ENCODE measurements around the gene GOT1. TPM values are rescaled to one million over a fixed set of nuclear protein-coding genes. Genes with fewer than 3 reads are reported as not detected.
A peak's percentile ranks its signal among the peaks of the same experiment; 100 is the strongest.

Gene GOT1
- 10 to 100 TPM; 30.6 to 73.0 TPM for total RNA-seq

DNA sequence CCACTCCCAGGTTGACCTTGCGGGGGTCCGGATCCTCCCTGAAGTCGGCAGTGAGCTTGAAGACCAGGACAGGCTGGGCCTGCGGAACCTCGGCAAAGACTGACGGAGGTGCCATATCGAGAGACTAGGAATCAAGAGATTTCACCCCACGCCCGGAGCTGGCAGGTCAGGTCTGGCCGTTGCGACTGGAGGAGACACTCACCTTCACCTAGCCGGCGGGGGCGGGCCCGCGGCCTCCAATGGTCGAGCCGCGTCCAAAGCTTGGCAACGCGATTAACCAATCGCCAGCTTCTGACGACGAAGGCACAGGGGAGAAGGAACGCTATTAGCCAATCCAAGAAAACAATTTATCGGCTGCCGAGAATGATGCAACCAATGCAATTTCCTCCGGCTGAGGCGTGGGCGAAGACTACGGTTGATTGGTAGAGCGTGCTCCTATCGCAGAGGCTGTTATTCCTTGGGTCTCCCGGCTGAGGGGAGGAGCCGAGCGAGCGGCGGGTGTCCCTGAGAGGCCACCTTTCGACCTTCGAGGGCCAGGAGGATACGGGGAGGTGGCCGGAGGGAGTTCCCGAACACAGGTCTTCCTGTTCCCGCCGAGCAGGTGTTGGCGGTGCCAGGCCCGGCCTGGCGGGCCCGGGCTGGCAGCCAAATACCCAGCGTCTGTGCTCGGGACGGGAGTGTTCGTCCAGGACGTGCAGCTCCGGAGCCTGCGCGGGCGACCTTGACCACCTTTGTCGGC lies at the start of gene GOT1:
GOT1 (minus strand) TSS at position 174 of the 739 bp plus-strand sequence; CDS start at position 115, 59 bp downstream.
- H3K36me3 Mint-ChIP-seq = peaks cover 12 to 21% of the 10 kb centered on the region in 2 donors
- no peaks in the 10 kb centered on the region for H3K9me3 Mint-ChIP-seq
- DNase-seq (ENCODE audit: low spot score in 2 of 2) (peak; percentile 92 to 97), ATAC-seq (peak; percentile 94 to 95)
- H3K27ac Mint-ChIP-seq = peak within 1 kb of the TSS; percentile 97 to 99

DNA sequence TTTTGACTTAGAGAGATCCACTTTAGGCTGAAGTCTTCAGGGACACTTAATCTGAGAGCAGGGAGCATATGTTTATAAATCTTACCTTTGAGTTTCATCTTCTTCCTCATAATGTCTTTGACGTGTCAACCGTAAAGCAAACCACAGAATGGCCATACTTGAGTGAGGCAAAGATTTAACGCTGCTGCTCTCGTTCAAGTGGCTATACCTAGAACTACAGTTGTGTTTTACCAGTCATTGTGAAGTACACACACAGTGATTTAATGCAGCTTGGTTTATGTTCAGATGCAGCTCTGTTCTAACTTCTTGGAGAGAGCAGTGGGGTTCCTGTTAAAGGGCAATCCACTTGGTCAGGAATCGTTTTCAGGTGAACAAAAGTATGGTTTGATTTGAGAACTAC lies 39.9 kb upstream of the GOT1 start:
- Mint-ChIP-seq H3K36me3 (no peaks in the 10 kb centered on the region), H3K27ac (no peak overlapping the region), H3K9me3 (no peaks in the 10 kb centered on the region)
- DNase-seq (ENCODE audit: low spot score in 2 of 2) = no peak
- no peak for ATAC-seq

DNA sequence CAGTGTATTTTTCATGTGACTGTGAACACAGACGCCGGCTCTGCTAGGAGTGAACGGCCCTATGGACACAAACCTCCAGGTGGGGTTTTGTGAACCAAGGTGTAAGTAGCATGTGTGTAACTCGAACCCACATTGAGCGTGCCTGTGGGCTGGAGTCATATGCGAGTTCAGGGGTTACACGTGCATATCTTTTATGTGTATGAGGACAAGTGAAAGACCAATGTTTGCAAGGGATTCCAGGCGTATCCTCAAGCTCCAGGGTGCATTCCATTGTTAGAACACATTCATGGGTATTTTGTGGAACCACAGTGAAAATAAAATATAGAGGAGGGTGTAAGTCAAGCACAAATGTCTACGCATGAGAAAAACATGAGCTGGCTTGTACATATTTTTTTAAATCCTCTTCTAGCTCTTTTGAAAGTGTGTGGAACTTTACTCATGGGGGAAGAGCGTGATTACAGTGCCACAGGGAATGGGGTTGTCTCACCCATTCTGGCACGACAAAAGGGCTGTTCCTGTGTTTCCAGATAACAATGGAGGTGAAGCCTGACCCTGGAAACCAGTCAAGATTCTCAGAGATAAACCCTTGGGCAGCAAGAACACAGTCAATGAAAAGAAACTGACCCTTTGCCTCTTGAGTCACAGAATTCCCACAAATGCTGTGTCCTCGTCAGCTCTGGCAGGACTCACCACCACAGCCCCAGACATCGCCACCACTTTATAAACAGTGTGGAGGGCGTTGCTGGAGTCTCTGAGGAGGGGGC lies 37.0 kb upstream of the GOT1 start:
- Mint-ChIP-seq H3K36me3 (no peaks in the 10 kb centered on the region), H3K27ac (no peak overlapping the region), H3K9me3 (no peaks in the 10 kb centered on the region)
- ATAC-seq (no peak), DNase-seq (ENCODE audit: low spot score in 2 of 2) (no peak)

DNA sequence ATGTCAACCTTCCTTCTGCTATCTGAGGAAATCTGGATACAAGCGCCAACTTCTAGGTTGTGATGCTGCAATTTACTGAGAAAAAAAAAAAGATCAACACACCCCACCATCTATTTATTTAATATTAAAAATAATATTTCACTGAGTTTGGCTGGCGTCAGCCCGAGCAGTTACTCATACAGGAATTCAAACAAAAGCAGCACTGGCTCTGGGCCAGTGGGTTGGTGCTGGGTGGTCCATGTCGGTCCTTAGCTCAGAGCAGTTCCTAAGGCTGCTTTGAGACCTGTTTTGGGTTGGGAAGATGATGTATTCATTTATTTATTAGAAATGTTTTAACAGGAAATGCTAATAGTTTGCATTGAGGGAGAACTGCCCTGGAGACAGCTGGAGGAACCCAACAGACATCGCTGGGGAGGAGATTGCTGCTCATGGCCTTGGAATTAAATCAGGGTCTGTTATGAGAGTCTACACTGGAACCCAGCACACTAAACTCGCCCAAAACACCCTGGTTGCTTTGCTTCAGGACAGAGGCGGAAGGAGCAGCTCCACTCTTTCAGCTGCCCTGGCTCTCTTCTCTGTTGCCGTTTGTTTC lies 36.3 kb upstream of the GOT1 start:
- Mint-ChIP-seq H3K9me3 (no peaks in the 10 kb centered on the region), H3K27ac (no peak overlapping the region), H3K36me3 (no peaks in the 10 kb centered on the region)
- ATAC-seq = no peak
- no peak for DNase-seq (ENCODE audit: low spot score in 2 of 2)

DNA sequence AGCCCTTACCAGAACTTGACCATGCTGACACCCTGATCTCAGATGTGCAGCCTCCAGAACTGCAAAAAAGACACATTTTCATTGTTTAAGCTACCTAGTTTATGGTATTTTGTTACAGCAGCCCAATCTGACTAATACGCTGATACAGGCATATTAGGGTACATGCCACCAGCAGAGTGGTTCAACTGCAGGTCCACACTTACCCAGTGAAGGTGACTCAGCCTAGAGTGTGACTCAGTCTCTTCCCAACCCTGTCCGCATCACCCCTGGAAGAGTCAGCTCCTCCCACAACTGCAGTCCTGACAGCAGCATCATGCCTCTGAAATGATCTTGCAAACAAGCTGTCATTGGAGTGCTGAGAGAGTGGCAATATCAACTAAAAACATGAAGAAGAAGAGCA lies 30.8 kb upstream of the GOT1 start:
- ATAC-seq = no peak
- DNase-seq (ENCODE audit: low spot score in 2 of 2) = no peak
- Mint-ChIP-seq H3K27ac (no peak overlapping the region), H3K9me3 (no peaks in the 10 kb centered on the region), H3K36me3 (no peaks in the 10 kb centered on the region)

DNA sequence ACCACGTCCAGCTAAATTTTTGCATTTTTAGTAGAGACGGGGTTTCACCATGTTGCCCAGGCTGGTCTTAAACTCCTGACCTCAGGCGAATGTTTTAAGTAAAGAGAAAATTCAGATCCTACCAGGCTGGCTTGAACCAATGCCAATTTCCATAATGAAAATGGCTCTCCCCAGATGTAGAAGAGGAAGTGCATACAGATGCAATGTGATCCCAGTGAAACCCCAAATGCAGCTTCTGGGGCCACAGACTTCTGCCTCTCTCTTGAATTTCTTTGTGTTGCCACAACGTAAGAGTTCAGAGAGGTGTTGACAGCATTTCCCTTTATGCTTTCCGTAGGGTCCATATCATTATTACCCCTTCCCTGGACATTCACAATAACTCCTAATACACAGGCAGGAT lies 29.6 kb upstream of the GOT1 start:
- no peaks in the 10 kb centered on the region for H3K36me3 Mint-ChIP-seq
- no peak overlapping the region for H3K27ac Mint-ChIP-seq
- no peaks in the 10 kb centered on the region for H3K9me3 Mint-ChIP-seq
- no peak for DNase-seq (ENCODE audit: low spot score in 2 of 2)
- ATAC-seq = no peak

DNA sequence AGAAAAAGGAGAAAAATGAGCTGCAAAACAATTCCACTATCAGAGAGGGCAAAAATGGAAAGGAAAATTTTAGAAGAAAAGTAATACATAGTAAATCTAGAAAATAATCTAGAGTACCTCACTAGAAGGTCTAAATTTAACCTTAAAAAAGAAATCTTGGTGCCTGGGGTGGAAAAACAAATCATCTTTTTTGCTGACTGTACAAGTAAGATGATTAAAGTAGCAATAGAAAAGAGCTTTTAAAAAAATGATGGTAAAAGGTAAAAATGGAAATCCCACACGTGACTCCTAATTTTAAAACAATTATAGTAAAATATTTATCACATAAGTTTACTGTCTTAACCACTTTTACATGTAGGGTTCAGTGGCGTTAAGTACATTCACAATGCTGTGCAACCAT lies 28.8 kb upstream of the GOT1 start:
- H3K9me3 Mint-ChIP-seq = no peaks in the 10 kb centered on the region
- DNase-seq (ENCODE audit: low spot score in 2 of 2) (no peak), ATAC-seq (no peak)
- H3K36me3 Mint-ChIP-seq = no peaks in the 10 kb centered on the region
- H3K27ac Mint-ChIP-seq = no peak overlapping the region

DNA sequence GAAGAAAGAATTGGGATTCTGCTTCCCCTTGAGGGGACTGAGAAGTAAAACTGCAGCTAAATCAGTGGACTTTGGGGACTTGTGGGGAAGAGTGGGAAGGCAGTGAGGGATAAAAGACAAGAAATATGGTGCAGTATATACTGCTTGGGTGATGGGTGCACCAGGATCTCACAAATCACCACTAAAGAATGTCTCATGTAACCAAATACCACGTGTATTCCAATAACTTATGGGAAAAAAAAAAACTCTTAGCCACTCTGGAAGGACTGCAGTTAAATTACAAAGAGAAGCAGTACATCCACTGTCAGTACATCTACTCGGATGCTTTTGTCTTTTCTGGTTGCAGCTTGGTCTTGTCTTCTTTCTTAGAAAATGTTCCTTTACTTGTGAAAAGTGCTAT lies 27.4 kb upstream of the GOT1 start:
- no peak for DNase-seq (ENCODE audit: low spot score in 2 of 2)
- H3K9me3 Mint-ChIP-seq = no peaks in the 10 kb centered on the region
- no peak for ATAC-seq
- no peaks in the 10 kb centered on the region for H3K36me3 Mint-ChIP-seq
- no peak overlapping the region for H3K27ac Mint-ChIP-seq

DNA sequence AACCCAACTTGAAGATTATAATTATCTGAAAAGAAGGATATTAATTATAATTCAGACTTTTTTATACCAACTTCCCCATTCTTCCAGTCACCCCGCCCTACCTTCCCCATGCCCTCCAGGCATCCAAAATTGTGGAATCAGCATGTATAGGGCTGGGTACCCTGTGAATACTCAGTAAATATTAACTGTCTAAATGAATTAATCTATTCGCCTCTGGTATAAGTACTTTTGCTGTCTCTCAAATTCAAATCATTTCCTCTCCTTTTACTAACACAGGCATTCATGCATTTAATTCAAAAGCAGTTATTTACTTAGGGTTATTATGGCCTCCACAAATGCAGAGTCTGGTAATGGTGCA lies 26.5 kb upstream of the GOT1 start:
- H3K9me3 Mint-ChIP-seq = no peaks in the 10 kb centered on the region
- no peak for ATAC-seq
- no peak overlapping the region for H3K27ac Mint-ChIP-seq
- no peaks in the 10 kb centered on the region for H3K36me3 Mint-ChIP-seq
- no peak for DNase-seq (ENCODE audit: low spot score in 2 of 2)

DNA sequence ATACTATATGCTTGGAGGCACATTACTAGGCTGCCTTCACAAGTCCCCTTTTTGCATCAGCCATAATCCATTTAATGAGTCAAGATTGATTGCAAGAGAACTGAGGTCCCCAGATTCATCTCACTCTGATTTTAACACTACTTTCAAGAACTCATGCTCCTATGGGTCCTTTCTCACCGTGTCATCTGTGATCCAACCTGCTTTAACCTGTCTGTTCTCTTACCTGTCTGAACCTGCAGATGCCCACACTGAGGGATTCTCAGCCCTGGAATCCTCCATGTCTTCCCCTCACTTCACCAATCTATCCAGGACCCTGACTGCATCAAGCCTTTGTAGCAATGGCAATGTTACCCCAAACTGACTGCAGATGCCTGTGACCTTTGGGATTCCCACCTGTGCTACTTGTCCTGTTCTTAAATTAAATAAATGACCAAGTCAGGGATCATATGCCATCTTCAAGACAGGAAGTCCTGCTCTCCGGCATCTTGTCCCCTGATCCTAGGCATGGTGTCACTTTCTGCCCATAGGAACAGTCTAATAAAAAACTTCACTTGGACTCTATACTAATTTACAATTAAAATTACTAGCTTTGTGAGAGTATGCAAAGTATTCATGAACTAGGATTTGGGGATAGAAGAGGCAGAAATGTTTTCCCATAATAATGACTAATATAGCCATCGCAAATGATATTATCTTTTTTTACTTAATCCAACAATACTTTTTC lies 25.9 kb upstream of the GOT1 start:
- no peak for DNase-seq (ENCODE audit: low spot score in 2 of 2)
- Mint-ChIP-seq H3K27ac (no peak overlapping the region), H3K9me3 (no peaks in the 10 kb centered on the region), H3K36me3 (no peaks in the 10 kb centered on the region)
- no peak for ATAC-seq

DNA sequence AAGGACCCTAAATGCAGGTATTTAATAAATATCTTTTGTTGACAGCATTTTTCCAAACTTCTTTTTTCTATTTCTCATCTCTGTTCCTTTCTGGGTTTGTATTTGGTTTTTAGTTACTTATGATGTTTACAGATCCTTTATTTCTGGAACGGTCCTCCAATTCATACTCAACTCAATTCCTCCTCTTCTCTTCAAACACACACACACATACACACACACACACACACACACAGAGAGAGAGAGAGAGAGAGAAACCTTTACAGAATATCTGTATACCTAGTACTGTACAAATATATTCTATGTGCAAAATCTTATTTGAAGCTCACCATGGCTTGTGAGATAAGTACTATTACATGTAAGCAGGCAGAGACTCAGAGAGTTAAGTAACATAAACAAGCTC lies 21.6 kb upstream of the GOT1 start:
- DNase-seq (ENCODE audit: low spot score in 2 of 2) = no peak
- Mint-ChIP-seq H3K9me3 (no peaks in the 10 kb centered on the region), H3K36me3 (no peaks in the 10 kb centered on the region), H3K27ac (no peak overlapping the region)
- ATAC-seq = no peak

DNA sequence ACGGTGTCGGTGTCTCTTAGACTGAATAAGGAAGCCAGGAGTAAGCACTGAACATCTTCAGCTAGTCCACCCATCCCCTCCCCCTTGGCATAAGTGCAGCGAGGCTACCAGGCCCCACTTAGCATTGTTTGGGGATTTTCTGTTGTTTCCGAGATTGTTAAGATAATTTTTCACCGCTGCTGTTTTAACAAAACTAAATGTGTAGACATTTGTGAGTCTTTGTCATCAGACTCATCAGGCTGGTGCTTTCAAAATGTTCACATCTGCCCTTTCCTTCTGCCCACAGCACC lies 21.0 kb upstream of the GOT1 start:
- no peak overlapping the region for H3K27ac Mint-ChIP-seq
- no peak for DNase-seq (ENCODE audit: low spot score in 2 of 2)

DNA sequence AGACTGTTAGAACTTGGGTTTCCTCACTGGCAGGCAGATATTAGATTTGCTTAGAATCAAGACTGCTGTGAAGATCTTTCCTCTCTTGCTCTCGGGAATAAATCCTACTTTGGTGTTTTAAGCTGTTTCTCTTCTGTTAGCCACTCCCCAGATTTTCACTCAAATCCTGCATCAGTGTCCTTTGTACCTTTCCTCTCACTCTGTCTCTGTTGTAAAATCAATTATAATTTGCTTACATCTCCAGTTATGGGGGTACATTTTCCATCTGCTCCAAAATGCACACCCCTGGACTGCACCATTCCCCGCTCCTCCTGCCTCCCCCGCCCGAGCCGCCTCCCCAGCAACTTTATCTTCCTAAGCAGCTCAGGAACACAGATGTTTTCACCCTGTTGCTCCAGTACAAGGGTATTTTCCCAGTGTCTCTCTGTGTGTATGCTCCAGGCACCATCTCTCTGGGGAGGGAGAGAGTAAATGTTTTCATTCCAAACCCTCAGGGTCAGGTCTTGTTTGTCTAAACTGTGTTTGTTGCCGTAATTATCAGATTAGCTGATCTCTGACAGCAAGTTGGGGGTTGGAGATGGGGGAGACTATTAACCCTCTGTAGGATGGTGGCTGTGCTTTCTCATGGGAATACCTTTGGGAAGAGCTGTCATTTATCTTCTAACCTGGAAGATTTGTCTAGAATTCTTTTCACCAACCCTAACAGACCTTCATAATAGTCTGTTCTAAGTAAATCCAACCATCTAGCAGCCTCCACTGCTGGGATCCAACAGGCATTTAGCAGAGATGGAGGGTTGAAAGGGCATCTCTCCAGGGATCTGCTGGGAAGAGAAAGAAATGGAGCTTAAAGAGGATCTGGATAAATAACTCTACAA lies 20.4 kb upstream of the GOT1 start:
- no peak for ATAC-seq
- no peaks in the 10 kb centered on the region for H3K9me3 Mint-ChIP-seq
- H3K36me3 Mint-ChIP-seq = no peaks in the 10 kb centered on the region
- no peak overlapping the region for H3K27ac Mint-ChIP-seq
- DNase-seq (ENCODE audit: low spot score in 2 of 2) = no peak

More for the DNA sequence above, 21.0 kb upstream of the GOT1 start:
- H3K36me3 Mint-ChIP-seq = no peaks in the 10 kb centered on the region
- ATAC-seq = no peak
- no peaks in the 10 kb centered on the region for H3K9me3 Mint-ChIP-seq

DNA sequence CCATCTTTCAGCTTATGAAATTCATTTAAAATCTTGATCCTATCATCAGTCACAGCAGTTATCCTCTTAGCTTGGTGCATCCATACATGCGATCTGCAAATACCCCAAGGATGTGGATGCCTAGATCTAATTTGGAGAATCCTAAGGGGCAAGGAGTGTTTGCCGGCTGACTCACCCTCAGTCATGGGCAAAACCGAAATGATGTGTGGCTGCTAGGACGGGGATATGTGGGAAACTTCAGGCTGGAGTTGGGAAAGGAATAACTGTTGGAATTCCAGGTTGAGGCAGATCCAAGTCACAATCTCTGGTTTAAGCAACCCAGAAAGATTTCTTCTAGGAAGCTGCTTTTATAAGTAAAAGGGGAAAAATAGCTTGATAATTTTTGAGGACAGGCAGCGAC lies 19.7 kb upstream of the GOT1 start:
- DNase-seq (ENCODE audit: low spot score in 2 of 2) = no peak
- Mint-ChIP-seq H3K9me3 (no peaks in the 10 kb centered on the region), H3K27ac (no peak overlapping the region), H3K36me3 (no peaks in the 10 kb centered on the region)
- ATAC-seq = no peak

DNA sequence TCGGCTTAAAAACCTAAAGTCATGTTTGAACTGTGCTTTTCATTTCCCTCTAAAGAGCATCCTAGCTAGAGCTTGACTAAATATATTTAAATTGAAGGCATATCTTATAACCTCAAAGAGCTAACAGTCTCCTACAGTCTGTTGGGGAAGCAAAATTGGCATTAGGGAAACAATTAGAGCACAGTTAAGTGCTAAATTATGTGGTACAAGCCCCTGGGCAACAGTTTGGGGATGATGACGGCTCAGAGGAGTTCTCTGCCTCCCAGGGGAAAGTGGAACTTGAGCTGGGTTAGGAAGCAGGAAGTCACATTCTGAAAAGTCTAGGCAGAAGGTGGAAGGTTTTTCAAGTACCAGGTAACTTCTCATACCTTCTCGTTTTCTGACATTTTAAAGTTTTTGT lies 18.6 kb upstream of the GOT1 start:
- DNase-seq (ENCODE audit: low spot score in 2 of 2) = no peak
- no peaks in the 10 kb centered on the region for H3K9me3 Mint-ChIP-seq
- no peak for ATAC-seq
- H3K27ac Mint-ChIP-seq = no peak overlapping the region
- no peaks in the 10 kb centered on the region for H3K36me3 Mint-ChIP-seq

DNA sequence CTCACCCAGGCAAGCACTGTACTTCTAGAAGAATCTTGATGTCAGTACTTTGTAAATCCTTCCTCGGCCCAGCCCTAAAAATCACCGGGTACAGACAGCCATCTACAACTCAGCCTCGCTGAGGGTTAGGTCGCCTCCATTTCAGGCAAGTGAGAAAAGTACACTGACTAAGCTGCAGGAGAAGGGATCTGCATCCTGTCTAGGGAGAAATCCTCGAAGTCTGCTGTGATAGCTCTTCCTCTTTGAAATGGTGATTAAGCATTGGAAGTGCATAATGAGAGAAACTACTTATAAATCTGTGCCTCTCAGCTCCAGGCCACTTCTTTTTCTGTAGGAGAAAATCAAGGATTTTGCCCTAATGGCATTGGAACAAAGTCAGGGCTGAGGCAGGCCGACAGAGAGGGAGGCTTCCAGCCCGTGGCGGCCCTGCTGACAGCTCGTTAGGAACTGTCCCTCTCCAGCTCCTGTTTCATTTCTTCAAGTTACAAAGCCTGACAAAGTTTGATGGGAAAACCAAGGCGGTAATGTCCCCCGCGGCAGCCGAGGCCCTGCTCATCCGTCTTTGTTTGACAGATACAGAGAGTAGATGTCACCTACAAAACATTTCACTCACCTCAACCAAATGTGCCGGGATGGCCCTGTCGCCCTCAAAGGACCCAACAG lies 14.1 kb upstream of the GOT1 start:
- Mint-ChIP-seq H3K27ac (no peak overlapping the region), H3K9me3 (no peaks in the 10 kb centered on the region), H3K36me3 (no peaks in the 10 kb centered on the region)
- ATAC-seq (no peak), DNase-seq (ENCODE audit: low spot score in 2 of 2) (no peak)

All from activated naive CD4-positive, alpha-beta T cell treated with anti-CD3 and anti-CD28 coated beads, Interleukin-2, amount 50 U/mL, for 72 hours (primary cell).